GM23338 (cell line): ENCODE results near the gene ARL5C. TPM values are rescaled to one million over a fixed set of nuclear protein-coding genes. Genes with fewer than 3 reads are reported as not detected.

Experiments
- EZH2 ChIP-seq: fragments of 200-600 bp; sonication (generic); IDR thresholded peaks from one replicate; pipeline ENCODE4 v1.8.0; 2017; ENCODE audit warnings: antibody characterized with exemption, mild to moderate bottlenecking, low read depth; ENCODE audit not compliant: unreplicated experiment
- EZH2phosphoT487 ChIP-seq: fragments of 200-600 bp; sonication (generic); IDR thresholded peaks from one replicate; pipeline ENCODE4 v1.8.1; 2018; ENCODE audit warnings: antibody characterized with exemption; ENCODE audit not compliant: unreplicated experiment
- JUNB ChIP-seq: IDR thresholded peaks from one replicate; pipeline ENCODE4 v1.6.1; 2016; ENCODE audit warnings: antibody characterized with exemption; ENCODE audit not compliant: unreplicated experiment
- NANOG ChIP-seq: IDR thresholded peaks from 2 replicates; pipeline ENCODE4 v1.6.1; 2016; ENCODE audit warnings: antibody characterized with exemption, borderline replicate concordance
- POLR2AphosphoS5 ChIP-seq: IDR thresholded peaks from 2 replicates; pipeline ENCODE4 v1.6.1; 2016; ENCODE audit warnings: antibody characterized with exemption, low read depth
- REST ChIP-seq: IDR thresholded peaks from one replicate; pipeline ENCODE4 v1.6.1; 2018; ENCODE audit warnings: antibody characterized with exemption; ENCODE audit not compliant: unreplicated experiment
- STAT1 ChIP-seq: IDR thresholded peaks from one replicate; pipeline ENCODE4 v1.6.1; 2016; ENCODE audit warnings: antibody characterized with exemption; ENCODE audit not compliant: unreplicated experiment
- ZNF114 ChIP-seq: fragments of 250-450 bp; sonication (Bioruptor Pico); IDR thresholded peaks from 2 replicates; pipeline ENCODE4 v1.5.0; 2020; ENCODE audit warnings: mild to moderate bottlenecking, moderate library complexity
- ZNF331 ChIP-seq: fragments of 250-450 bp; sonication (Bioruptor Pico); IDR thresholded peaks from 2 replicates; pipeline ENCODE4 v1.5.0; 2020; ENCODE audit warnings: low read depth, mild to moderate bottlenecking, moderate library complexity
- polyA plus RNA-seq: library from polyadenylated mRNA; unstranded; fragments of >200 nt; fragmentation: Nextera tagmentation; extraction: Ambion mirVana; gene quantifications from 2 replicates; pipeline ENCODE4 v1.2.1, GENCODE V29; 2016
- total RNA-seq: library from RNA; depleted of rRNA; stranded (reverse); fragments of >200 nt; shearing (Covaris generic); gene quantifications from 2 replicates; pipeline ENCODE4 v1.2.3, GENCODE V29; 2014
- TF ChIP-seq, protein P1 (sequence below): fragments of 250-450 bp; sonication (Bioruptor Pico); IDR thresholded peaks from 2 replicates; pipeline ENCODE4 v1.5.0; 2020; ENCODE audit warnings: mild to moderate bottlenecking, moderate library complexity
- TF ChIP-seq, protein P2 (sequence below), 2 experiments: fragments of 200-600 bp in 1 of 2; sonication (generic) in 1 of 2; conservative IDR thresholded peaks; 2 replicates each; pipeline versions ENCODE4 v1.5.1 to v1.6.1; 2016 to 2017; ENCODE audit warnings: antibody characterized with exemption in 2 of 2, low read depth in 2 of 2, mild to moderate bottlenecking in 2 of 2, moderate library complexity in 1 of 2

The ARL5C gene
- total and polyA plus RNA-seq, 2 experiments from 2014 or later = not detected

GRCh38 chr17:39139561-39139960 lies 26.4 kb downstream of the ARL5C start (continued):
- TF ChIP-seq, protein P1, sequence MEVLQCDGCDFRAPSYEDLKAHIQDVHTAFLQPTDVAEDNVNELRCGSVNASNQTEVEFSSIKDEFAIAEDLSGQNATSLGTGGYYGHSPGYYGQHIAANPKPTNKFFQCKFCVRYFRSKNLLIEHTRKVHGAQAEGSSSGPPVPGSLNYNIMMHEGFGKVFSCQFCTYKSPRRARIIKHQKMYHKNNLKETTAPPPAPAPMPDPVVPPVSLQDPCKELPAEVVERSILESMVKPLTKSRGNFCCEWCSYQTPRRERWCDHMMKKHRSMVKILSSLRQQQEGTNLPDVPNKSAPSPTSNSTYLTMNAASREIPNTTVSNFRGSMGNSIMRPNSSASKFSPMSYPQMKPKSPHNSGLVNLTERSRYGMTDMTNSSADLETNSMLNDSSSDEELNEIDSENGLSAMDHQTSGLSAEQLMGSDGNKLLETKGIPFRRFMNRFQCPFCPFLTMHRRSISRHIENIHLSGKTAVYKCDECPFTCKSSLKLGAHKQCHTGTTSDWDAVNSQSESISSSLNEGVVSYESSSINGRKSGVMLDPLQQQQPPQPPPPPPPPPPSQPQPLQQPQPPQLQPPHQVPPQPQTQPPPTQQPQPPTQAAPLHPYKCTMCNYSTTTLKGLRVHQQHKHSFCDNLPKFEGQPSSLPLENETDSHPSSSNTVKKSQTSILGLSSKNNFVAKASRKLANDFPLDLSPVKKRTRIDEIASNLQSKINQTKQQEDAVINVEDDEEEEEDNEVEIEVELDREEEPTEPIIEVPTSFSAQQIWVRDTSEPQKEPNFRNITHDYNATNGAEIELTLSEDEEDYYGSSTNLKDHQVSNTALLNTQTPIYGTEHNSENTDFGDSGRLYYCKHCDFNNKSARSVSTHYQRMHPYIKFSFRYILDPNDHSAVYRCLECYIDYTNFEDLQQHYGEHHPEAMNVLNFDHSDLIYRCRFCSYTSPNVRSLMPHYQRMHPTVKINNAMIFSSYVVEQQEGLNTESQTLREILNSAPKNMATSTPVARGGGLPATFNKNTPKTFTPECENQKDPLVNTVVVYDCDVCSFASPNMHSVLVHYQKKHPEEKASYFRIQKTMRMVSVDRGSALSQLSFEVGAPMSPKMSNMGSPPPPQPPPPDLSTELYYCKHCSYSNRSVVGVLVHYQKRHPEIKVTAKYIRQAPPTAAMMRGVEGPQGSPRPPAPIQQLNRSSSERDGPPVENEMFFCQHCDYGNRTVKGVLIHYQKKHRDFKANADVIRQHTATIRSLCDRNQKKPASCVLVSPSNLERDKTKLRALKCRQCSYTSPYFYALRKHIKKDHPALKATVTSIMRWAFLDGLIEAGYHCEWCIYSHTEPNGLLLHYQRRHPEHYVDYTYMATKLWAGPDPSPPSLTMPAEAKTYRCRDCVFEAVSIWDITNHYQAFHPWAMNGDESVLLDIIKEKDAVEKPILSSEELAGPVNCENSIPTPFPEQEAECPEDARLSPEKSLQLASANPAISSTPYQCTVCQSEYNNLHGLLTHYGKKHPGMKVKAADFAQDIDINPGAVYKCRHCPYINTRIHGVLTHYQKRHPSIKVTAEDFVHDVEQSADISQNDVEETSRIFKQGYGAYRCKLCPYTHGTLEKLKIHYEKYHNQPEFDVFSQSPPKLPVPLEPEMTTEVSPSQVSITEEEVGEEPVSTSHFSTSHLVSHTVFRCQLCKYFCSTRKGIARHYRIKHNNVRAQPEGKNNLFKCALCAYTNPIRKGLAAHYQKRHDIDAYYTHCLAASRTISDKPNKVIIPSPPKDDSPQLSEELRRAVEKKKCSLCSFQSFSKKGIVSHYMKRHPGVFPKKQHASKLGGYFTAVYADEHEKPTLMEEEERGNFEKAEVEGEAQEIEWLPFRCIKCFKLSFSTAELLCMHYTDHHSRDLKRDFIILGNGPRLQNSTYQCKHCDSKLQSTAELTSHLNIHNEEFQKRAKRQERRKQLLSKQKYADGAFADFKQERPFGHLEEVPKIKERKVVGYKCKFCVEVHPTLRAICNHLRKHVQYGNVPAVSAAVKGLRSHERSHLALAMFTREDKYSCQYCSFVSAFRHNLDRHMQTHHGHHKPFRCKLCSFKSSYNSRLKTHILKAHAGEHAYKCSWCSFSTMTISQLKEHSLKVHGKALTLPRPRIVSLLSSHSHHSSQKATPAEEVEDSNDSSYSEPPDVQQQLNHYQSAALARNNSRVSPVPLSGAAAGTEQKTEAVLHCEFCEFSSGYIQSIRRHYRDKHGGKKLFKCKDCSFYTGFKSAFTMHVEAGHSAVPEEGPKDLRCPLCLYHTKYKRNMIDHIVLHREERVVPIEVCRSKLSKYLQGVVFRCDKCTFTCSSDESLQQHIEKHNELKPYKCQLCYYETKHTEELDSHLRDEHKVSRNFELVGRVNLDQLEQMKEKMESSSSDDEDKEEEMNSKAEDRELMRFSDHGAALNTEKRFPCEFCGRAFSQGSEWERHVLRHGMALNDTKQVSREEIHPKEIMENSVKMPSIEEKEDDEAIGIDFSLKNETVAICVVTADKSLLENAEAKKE (CRISPR knock-in tag) = no peak
- no peak for TF ChIP-seq REST
- no peak for TF ChIP-seq JUNB
- TF ChIP-seq, protein P2, sequence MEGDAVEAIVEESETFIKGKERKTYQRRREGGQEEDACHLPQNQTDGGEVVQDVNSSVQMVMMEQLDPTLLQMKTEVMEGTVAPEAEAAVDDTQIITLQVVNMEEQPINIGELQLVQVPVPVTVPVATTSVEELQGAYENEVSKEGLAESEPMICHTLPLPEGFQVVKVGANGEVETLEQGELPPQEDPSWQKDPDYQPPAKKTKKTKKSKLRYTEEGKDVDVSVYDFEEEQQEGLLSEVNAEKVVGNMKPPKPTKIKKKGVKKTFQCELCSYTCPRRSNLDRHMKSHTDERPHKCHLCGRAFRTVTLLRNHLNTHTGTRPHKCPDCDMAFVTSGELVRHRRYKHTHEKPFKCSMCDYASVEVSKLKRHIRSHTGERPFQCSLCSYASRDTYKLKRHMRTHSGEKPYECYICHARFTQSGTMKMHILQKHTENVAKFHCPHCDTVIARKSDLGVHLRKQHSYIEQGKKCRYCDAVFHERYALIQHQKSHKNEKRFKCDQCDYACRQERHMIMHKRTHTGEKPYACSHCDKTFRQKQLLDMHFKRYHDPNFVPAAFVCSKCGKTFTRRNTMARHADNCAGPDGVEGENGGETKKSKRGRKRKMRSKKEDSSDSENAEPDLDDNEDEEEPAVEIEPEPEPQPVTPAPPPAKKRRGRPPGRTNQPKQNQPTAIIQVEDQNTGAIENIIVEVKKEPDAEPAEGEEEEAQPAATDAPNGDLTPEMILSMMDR (conservative IDR thresholded peaks at IDR 0.05; ENCODE audit: low read depth in 2 of 2) = no peak
- TF ChIP-seq EZH2 = no peak
- TF ChIP-seq NANOG = no peak
- TF ChIP-seq STAT1 = no peak
- TF ChIP-seq ZNF331 (CRISPR knock-in tag) = no peak
- no peak for TF ChIP-seq ZNF114 (CRISPR knock-in tag)
- TF ChIP-seq POLR2AphosphoS5 = no peak
- TF ChIP-seq EZH2phosphoT487 = no peak
